HepG2 (cell line): ENCODE measurements around the gene CD151. TPM values are rescaled to one million over a fixed set of nuclear protein-coding genes. Genes with fewer than 3 reads are reported as not detected.

Experiments used
- GMEB2 ChIP-seq: IDR thresholded peaks from 2 replicates; pipeline ENCODE4 v1.6.1; 2016; ENCODE audit warnings: missing biosample characterization, missing genetic modification reagents, low read depth
- HBP1 ChIP-seq: IDR thresholded peaks from 2 replicates; pipeline ENCODE4 v1.6.1; 2016; ENCODE audit warnings: low read depth, control low read depth
- IKZF1 ChIP-seq: fragments of 450-650 bp; IDR thresholded peaks from 2 replicates; pipeline ENCODE4 v1.7.1; 2016
- KDM5A ChIP-seq: fragments of 200-600 bp; sonication (generic); IDR thresholded peaks from 2 replicates; pipeline ENCODE4 v1.7.0; 2018; ENCODE audit warnings: antibody characterized with exemption, mild to moderate bottlenecking, low read length, borderline replicate concordance
- KMT2A ChIP-seq: sonication (generic); formaldehyde crosslinking; IDR thresholded peaks from 2 replicates; pipeline ENCODE4 v1.4.0; 2020; ENCODE audit warnings: missing genetic modification reagents
- REST ChIP-seq, 2 experiments: IDR thresholded peaks; 2 replicates each; pipeline ENCODE4 v1.6.1; 2011 to 2012; ENCODE audit warnings: low read length in 2 of 2, borderline replicate concordance in 1 of 2, low read depth in 1 of 2, mild to moderate bottlenecking in 1 of 2, moderate library complexity in 1 of 2
- SALL1 ChIP-seq: sonication (generic); formaldehyde crosslinking; IDR thresholded peaks from 2 replicates; pipeline ENCODE4 v1.8.0; 2022; ENCODE audit warnings: mild to moderate bottlenecking, missing genetic modification reagents
- SRSF4 ChIP-seq: fragments of 200-400 bp; formaldehyde crosslinking; IDR thresholded peaks from one replicate; pipeline ENCODE4 v1.6.1; 2018; ENCODE audit warnings: mild to moderate bottlenecking, low read depth, low read length, moderate library complexity; ENCODE audit not compliant: poor library complexity, severe bottlenecking
- TFE3 ChIP-seq: IDR thresholded peaks from 2 replicates; pipeline ENCODE4 v1.6.1; 2016
- THAP9 ChIP-seq: sonication (generic); formaldehyde crosslinking; IDR thresholded peaks from 2 replicates; pipeline ENCODE4; 2020; ENCODE audit warnings: missing genetic modification reagents, mild to moderate bottlenecking, borderline replicate concordance
- ZMAT5 ChIP-seq: sonication (generic); formaldehyde crosslinking; IDR thresholded peaks from 2 replicates; pipeline ENCODE4 v1.5.0; 2020; ENCODE audit warnings: mild to moderate bottlenecking, low read depth, missing genetic modification reagents, borderline replicate concordance
- ZNF121 ChIP-seq: sonication (generic); formaldehyde crosslinking; IDR thresholded peaks from 2 replicates; pipeline ENCODE4 v1.5.0; 2020; ENCODE audit warnings: mild to moderate bottlenecking, missing genetic modification reagents
- ZNF24 ChIP-seq: fragments of 450-650 bp; IDR thresholded peaks from 2 replicates; pipeline ENCODE4 v1.6.1; 2017; ENCODE audit warnings: antibody characterized with exemption, mild to moderate bottlenecking
- ZNF33B ChIP-seq: sonication (generic); formaldehyde crosslinking; IDR thresholded peaks from 2 replicates; pipeline ENCODE4 v1.5.1; 2020; ENCODE audit warnings: mild to moderate bottlenecking, missing genetic modification reagents
- ZNF382 ChIP-seq: sonication (generic); formaldehyde crosslinking; IDR thresholded peaks from 2 replicates; pipeline ENCODE4 v1.5.0; 2020; ENCODE audit warnings: missing genetic modification reagents, mild to moderate bottlenecking, borderline replicate concordance
- ZNF569 ChIP-seq: sonication (generic); formaldehyde crosslinking; IDR thresholded peaks from 2 replicates; pipeline ENCODE4 v1.5.0; 2020; ENCODE audit warnings: mild to moderate bottlenecking, missing genetic modification reagents, moderate library complexity, borderline replicate concordance
- ZNF576 ChIP-seq: sonication (generic); formaldehyde crosslinking; IDR thresholded peaks from 2 replicates; pipeline ENCODE4 v1.4.0; 2020; ENCODE audit warnings: mild to moderate bottlenecking, missing genetic modification reagents
- ZSCAN20 ChIP-seq: sonication (generic); formaldehyde crosslinking; IDR thresholded peaks from 2 replicates; pipeline ENCODE4 v1.4.0; 2020; ENCODE audit warnings: missing genetic modification reagents, mild to moderate bottlenecking, borderline replicate concordance
- polyA plus RNA-seq, 8 experiments: library from polyadenylated mRNA; depleted of rRNA in 3 of 8; stranded (reverse) in 7 of 8; unstranded in 1 of 8; fragments of >200 nt; fragmentation: Illumina TruSeq in 4 of 8; extraction: Trizol in 4 of 8; gene quantifications; 2 replicates each; pipeline versions ENCODE4 v1.2.1 to v1.2.3, GENCODE V29; 2011 to 2016; ENCODE audit warnings: low read depth in 4 of 8, missing spikeins in 1 of 8, mixed read lengths in 1 of 8; ENCODE audit not compliant: insufficient read depth in 1 of 8
- total RNA-seq, 5 experiments: library from RNA; depleted of rRNA; stranded (reverse); fragments of >200 nt; fragmentation: Illumina TruSeq; extraction: Trizol; gene quantifications; 2 replicates each; pipeline ENCODE4 v1.2.3, GENCODE V29; 2016; ENCODE audit warnings: low read depth in 1 of 5

CD151 gene
- total and polyA plus RNA-seq, 2 of the 13 experiments (the other 11 are each of a cell fraction or from before 2014, with no cell fraction given): 125 to 197 TPM

- TF ChIP-seq GMEB2 (no peak), ZSCAN20 (no peak), ZNF382 (CRISPR knock-in tag) (no peak), SALL1 (CRISPR knock-in tag) (no peak), ZNF33B (no peak), HBP1 (no peak), ZNF121 (CRISPR knock-in tag) (no peak), SRSF4 (no peak), REST (IDR thresholded peaks at IDR 0.05; ENCODE audit: borderline replicate concordance in 1 of 2, low read depth in 1 of 2, low read length in 2 of 2) (no peak), ZNF576 (CRISPR knock-in tag) (no peak), KDM5A (peak; percentile 40), KMT2A (CRISPR knock-in tag) (no peak), IKZF1 (no peak), ZMAT5 (no peak), ZNF24 (no peak), TFE3 (CRISPR knock-in tag) (no peak), THAP9 (CRISPR knock-in tag) (no peak), ZNF569 (no peak)
Measured at GRCh38 chr11:810040-810567, 22.6 kb upstream of the CD151 start (continued).
